ENCODE results near the gene TNFRSF19. TPM values are rescaled to one million over a fixed set of nuclear protein-coding genes. Genes with fewer than 3 reads are reported as not detected.

TNFRSF19 gene
- total RNA-seq, 1 donor from 2014 or later: 1.5 TPM

DNA sequence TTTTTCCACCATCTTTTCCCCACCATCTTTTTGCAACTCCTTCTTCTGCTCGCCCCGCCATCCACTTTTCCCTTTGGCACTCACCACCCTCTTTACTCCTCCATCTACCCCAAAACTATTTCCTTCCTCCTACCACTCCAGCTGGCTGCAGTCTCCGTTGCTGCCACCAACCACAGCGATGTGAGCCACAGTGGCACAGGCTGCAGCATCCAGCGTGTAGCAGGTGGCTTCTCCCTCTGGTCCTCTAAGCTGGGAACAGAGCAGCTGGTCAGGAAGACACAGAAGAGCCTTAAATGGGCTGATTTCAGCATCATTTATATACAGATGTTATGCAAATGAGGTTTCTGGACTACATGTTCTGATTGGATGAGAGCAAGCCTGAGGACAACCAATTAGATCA is 144.5 kb downstream of the TNFRSF19 start:
- DNase-seq (ENCODE audit: low spot score): no peak

DNA sequence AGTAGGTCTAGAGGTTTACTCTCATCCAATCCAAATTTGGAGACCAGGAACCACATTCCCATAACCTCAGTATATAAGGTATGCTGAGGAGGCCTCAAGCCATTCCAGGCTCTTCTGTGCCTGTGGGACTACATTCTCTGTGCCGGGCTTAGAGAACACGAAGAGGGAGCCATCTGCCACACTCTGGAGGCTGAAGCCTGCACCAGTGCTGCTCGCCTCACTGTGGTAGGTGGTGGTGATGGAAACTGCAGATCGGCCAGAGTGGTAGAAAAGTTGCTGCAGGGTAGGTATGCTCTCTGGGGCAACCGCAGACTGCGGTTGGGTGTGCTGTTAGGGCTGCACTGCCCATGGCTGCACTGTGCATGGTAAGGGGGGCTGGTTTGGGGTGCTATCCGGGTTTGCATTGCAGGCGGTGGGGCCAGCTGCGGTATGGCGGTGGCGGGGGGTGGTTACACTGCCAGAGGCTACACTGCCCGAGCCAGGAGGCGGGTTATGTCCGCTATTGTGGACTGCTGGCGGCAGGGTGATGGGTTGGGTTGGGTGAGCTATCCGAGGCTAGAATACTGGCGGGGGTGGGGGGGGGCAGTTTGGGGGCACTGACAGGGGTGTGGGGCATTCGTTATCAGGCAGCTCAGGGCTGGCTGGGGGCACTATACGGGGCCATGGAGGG is 145.0 kb downstream of the TNFRSF19 start:
- no peak for DNase-seq (ENCODE audit: low spot score)

DNA sequence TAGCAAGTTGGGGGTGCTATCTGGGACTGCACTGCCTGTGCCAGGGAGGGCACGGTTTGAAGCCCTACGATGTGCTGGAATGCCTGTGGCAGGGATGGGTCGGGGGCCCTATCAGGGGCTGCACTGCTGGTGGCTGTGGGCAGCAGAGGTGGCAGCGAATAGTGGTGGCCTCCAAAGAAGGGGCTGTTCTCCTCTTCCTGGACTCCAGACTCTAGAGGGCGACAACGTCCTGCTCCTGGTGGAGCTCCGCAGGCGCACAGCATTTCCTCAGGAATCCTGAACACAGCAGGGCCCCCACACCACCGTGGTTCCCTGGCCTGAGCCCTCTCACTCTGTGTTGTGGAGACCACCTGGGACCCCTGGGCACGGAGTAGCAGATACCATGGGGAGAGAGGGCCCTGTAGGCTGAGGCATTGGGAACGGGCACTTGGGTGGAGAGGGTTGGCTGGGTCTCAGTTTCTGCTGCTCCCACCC is 145.6 kb downstream of the TNFRSF19 start:
- DNase-seq (ENCODE audit: low spot score): no peak

DNA sequence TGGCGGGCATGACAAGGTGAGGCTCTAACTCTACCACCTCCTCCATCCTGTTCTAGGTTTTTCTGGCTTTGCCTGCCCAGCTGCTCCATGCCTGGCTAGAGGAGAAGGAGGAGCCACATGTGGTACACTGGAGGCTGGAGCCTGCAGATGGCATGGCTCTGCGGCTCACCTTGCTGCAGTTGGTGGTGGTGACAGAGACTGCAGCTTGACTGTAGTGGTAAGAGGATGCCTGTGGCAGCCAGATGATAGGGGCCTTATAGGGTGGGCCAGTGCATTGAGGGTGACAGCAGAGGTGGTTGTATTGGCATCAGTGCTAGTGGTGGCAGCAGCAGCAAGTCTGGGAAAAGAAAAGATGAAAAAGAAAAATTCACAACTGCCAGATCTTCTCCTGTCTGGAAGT is 146.2 kb downstream of the TNFRSF19 start:
- no peak for DNase-seq (ENCODE audit: low spot score)

DNA sequence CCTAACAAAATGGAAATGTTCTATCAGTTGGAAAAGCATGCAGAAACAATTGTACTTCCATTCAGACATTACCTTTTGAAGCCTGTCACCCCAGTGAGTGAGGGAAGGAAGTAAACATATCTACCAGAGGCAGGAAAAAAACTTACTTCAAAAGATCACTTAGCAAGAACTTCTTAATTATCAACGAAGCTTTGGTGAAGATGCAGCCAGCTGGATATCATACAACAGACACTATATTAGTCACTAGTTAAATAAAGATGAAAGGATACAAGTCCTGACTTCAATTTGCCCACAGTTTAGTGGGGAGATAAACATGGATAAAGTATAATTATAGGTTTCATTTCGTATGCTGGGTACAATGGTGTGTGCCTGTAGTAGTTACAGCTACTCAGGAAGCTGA is 148.8 kb downstream of the TNFRSF19 start:
- no peak for DNase-seq (ENCODE audit: low spot score)

DNA sequence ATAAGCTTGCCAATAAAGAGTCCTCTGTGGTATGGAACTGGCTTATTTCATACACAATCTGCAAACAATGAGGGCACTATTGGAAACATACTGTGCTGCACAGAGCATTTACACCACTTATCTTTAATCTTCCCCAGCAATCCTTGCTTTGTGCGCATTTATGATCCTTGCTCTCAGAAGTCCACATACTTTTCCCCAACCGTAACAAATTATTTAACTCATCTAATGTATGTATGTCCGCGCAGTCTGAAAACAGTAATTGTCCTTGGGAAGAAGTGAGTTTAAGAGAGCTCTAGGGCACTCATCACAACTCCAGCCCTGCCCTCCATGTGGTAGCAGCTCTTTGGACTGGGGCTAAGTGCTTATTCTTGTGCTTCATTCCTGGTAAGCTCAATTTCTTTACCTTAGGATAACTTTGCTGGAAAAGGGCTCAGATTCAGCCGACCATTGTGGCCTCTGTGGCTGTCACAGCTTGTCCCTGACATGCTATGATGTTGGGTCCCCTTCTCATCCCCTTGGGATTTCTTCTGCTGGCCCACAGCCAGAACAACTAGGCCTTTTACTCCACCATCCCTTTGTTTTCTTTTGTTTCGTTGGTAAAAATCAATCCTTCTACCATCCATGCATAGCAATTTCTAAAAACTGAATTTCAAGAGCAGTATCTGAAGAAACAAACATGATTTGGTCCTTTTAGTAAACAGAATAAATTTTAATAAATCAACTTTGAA is 152.7 kb downstream of the TNFRSF19 start:
- DNase-seq (ENCODE audit: low spot score): no peak

DNA sequence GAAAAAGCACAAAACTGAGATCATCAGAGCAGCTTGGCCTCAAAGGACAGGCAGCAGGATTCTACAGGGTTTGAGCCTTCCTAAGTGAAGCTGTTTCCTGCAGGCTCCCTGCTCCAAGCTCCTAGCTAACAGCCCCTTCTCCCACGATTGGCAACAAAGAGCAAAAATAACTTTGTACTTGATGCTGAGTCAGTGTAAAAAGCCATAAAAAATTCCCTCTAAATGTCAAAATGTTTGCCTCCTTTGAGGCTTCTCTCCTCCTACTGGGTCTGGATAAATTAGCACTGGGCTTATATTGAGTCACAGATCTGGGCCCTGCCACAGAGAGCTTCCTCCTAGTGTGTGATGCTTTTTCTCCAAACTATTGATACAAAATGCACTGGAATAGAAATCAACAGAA is 153.3 kb downstream of the TNFRSF19 start:
- no peak for DNase-seq (ENCODE audit: low spot score)

DNA sequence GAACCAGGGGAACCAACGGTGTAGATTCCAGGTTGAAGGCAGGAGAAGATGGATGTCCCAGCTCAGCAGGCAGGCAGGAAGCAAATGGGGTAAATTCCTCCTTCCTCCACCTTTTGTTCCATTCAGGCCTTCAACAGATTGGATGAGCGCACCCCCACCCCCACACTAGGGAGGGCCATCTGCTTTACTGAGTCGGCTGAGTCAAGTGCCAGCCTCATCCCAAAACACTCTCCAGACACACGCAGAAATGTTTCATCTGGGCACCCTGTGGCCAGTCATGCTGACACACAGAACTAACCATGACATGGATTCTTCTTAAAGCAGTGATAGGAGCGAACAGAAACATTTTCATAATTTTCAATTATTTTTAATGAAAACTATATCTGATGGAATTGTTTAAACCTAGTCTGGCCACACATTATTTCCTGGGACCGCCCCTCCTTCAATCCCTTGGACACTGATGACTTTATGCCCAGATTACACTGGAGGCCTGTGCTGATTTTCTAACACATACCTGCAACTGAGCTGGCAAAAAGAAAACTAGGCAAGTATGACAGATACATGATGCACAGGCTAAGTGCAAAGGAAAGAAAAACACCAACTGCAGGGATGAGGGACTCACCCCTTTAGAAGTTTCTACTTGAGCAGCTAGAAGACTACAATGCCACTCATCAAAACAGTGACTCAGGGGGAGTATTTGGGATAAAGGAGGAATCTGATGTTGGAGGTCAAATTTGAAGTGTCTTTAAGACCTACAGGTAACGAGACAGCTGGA is 154.2 kb downstream of the TNFRSF19 start:
- no peak for DNase-seq (ENCODE audit: low spot score)

Other genes starting within 250 kb of the TNFRSF19 start
- gene SACS, start 136.7 kb upstream of the TNFRSF19 start, total RNA-seq: 10.8 TPM

All from mesenteric fat pad (tissue), 1 donor.